ENCODE data around the gene COPB2.
"Not testable (repeated sequence)": the region's sequence is repeated elsewhere in the genome, so short reads cannot be mapped to it uniquely, and the experiment has no call there.

The COPB2 gene

DNA sequence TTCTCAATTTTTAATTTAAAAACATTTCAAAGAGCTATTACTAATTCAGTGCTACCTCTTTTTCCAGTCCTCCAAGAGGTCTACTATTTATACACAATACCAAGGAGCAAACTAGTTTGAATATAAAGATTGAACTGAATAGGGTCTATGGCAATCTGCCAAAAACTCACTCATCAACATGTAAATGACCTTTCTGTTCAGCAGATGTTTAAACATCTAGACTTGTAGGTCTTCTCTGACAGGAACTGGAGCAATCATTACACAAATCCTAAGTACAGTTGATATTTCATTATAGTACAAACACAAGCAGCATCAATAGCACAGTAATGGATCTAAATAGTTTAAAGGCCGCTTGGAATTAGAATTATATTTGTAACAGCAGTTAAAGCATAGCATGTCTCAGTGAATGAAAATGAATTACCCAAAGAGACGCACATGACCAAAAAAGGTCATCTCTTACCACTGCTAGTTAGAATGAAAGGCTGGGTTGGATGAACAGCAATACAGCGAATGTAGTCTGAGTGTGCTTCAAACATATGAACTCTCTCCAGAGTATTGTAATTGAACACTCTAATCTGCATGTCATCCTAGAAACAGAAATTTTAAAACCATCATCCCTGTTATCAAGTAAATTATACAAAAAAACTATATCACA is 10.7 kb downstream of the COPB2 start:
- DNase-seq = peak in 1 of 2 experiments; percentile 25

DNA sequence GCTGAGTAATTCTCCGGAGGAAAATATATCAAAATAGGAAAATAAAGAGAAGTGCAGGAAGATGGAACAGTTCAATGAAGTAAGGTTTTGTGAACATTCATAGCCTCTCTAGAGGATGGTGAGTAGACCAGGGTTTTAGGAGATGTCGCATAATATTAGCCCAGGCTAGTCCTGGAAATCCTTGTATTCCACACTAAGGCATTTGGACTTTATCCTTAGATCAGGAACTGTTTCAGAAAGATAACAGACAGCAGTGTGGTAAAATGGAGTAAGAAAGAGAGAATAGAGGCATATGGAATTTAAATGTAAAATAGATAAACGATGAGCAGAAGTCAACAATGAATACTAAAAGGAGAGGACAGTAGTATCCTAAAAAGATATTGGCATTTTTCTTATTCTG is 12.1 kb downstream of the COPB2 start:
- no peak for DNase-seq

DNA sequence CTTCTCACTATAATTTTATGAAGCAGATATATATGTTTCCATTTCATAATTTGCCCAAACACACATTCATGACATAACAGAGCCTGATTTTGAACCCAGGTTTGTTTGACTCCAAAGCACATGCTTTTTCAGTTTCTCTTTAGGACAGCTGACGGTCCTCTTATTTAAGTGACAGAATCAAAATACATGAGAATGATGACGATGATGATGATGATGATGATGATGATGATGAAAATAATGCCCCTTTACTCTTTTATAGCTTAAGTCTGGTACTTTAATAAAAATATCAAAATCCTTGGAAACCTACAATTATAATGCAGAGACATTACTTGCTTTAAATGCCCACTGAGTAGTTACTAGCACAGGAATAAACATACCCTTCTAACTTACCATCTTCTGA is 15.3 kb downstream of the COPB2 start:
- no peak for DNase-seq

DNA sequence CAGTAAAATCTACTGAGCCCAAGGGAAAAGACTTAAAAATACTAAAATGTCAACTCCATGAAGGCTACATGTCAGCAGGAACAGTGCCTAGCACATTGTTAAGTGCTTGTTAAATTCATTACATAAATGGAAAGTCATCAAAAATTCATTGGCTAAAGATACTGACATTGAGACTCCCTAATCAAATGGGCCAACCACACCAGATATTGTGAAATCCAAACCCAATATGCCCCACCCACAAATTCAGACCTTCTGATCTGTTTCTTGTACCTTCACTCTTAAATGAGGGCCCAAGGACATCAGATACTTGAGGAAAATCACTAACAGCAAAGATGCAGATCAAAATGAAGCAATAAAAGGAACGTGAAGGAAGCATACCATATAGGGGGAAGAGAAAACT is 24.9 kb downstream of the COPB2 start:
- no peak for DNase-seq

DNA sequence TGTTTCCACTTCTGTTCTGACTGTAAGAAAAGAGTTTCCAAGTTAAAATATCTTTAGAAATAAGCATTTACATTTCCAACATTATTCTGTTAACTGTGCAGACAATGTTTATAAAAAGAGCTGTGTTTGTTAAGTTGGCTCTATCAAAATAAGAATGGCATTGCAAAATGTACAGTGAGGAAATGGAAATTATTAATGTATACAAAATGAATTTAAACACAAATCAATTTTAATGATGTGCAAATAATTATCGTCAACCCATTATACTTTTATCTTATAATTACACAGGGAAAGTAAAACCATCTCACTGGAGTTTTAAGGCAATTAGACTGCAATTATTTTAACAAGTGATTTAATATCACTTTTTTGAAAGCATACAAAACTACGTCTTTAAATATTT is 28.2 kb downstream of the COPB2 start:
- no peak for DNase-seq

DNA sequence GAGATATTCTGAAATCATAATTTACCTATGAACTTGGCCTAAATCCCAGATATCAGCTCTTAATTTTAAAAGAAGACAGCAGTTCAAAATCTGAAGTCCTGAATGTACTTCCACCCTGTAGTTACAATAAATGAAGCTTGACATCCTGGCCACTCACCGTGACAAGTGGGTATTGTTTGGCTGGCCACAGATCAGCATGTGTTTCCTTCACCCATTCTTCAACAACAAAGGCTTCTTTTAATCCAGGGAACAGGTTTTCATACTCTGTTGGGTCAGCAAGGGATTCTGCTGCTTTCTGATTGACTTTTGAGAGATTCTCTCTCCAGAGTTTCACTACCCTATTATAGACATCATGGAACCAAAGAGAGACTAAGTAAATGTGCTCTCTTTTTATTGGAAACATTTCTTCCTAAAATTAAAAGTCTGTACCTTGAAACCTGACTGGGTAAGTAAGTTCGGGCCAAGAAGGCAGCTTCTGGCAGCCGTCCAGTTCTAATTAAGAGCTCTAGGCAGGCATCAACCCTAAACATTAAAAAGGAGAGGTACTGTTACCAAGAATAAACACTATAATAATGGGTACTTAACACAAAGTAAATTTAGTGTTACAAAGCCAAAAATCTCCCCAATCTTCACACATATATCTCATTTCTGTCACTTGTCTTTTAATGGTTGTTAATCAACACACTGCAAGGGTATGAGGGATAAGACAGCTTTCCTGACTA is 30.4 kb downstream of the COPB2 start:
- peak in 1 of 2 experiments; percentile 3 for DNase-seq

DNA sequence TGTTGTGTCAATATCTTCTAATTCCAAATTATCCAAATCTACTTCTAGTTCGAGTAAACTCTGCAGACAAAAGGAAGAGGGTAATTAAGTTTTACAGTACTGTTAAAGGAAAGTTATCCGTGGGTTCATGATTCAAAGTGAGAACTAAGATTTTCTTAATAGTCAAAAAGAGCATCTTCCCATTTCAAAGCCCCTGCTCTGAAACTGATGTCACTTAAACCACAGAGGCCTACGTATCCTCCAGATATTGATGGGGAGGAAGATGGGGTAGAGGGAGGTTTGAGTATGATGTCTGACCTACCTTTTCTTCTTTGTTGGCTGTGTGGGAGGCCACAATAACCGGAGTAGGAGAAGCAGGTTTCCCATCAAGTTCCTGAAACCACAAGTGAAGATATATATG is 31.5 kb downstream of the COPB2 start:
- no peak for DNase-seq

DNA sequence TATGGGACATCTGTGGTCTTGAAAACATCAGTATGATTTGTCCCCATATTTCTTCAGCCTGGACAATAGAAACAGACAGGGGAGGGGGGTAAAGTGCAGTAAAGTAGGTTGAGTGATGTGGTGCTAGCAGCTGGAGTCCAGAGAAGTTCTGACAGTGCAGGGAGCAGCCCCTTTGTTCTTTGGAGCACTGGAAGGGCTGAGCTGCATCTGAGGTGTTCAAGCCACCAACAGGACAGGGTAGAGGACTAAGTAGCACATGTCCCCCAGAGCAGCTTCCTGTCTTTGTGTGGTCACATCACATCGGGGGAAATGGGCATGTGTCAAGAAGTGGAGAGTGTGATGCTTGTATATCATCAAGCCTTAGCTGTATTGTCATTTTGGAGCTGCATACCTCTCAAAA is 33.6 kb downstream of the COPB2 start:
- no peak for DNase-seq

DNA sequence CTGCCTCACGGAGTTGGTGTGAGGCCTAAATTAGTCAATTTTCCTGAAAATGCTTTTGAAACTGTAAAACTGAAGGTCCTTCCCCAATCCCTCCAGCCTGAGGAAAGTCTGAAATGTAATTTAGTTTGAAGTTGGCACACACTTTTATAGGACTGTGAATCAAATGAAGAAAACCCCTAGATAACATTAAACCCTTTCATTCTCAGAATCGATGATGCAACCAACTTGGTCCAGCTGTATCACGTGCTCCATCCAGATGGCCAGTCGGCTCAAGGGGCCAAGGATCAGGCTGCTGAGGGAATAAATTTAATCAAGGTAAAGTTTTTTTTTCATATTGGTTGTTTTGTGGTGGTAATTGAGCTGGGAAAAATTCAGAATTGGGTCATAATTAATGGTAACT is 34.0 kb downstream of the COPB2 start:
- no peak for DNase-seq

DNA sequence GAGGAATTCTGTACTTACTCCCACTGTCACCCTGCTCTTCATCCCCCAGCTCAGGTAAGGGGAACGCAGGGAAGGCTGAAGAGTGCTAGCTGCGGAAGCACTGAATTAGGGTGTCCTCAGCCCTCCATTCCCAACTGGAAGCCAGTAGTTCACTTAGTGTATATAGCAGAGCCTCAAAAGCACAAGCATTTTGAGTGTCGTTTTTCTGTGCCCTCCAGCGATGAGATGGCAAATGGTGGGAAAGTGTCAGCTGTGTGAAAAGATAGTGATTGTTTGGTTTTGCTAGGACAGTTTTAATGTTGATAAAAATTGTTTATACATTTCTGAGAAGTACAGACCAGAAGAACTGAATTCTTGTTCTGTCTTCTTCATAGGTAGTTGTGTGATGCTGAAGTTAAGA is 34.8 kb downstream of the COPB2 start:
- no peak for DNase-seq

DNA sequence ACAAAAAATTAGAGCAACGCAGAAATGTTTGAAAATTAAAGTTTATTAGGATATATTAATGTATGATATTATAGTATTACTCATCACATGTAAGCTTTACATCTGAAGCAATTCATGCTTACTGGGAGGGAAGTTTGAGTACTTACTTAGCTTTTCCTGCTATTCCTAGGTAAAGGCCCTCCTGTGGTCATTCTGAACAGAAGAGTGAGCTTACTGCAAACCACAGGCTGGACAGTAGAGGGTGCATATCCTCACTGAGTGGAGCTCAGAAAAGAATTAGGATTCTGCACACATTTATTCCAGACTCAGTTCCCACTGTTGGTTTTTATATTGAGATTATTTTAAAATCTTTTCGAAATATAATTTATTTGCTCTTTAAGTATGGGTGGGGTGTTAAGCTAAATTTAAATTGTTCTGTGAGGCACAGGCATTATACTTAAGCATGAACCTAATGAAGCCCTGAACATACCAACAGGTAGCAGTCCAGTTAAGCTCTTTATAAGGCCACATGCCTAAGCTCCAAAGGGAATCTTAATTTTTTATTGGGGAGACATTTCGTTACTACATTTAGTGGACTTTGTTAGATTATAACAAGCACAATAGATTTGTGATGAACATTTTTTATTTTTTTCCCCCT is 35.4 kb downstream of the COPB2 start:
- DNase-seq = peak in 1 of 2 experiments; percentile 39

DNA sequence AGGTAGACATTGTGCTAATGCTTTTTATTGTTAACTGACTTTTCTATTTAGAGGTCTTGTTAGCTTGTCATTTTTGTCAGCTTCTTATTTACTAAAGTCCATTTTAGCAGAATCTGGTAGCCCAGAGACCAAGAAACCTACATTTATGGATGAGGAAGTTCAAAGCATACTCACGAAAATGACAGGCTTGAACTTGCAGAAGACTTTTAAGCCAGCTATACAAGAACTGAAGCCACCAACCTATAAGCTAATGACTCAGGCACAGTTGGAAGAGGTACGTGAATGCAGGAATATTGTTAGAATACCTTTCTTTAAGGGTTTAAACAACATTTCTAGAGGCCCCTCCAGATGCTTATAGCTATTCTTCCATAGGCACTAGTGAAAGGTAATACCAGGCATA is 42.7 kb downstream of the COPB2 start:
- DNase-seq = no peak

DNA sequence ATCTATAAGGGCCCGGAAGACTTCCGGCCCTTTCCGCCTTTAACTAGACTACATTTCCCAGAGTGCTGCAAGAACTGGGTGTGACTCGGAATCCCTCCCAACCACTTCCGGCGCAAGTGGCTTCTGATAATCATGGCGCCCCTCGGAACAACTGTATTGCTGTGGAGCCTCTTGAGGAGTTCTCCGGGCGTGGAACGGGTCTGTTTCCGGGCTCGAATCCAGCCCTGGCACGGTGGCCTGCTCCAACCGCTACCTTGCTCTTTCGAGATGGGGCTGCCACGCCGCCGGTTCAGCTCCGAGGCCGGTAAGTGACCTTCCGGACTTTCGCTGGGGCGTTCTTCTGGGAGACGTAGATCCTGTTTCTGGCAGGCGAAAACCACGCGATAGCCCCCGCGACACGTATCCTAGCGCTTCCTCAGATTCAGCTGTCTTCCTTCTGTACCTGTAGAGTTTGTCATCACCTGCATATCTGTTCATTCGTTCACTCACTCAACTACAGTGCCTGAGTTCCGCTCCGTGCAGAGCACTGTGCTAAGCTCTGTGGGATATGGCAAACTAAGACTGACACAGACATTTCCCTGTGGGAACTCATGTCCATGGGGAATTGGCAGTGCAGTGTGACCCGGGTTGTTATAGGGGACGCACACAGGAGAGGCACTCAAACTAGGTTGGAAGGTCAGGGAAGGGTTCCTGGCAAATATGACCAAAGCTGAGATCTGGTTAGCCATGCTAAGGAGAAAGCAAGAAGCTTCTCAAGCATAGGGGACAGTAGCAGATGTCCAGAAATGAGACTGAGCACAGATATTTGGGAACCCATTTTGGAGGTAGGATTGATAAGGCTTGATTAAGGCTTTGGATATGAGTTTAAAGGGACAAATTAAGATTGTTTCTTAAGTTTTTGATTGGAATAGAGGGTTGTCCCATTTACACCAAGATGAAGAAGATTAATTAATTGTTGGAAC is 45.3 kb downstream of the COPB2 start, which contains the start of gene MRPS22:
MRPS22 (plus strand) TSS at position 126 of the 962 bp plus-strand sequence; CDS start at position 133, 7 bp downstream.
- peak; percentile 78 to 88 for DNase-seq

DNA sequence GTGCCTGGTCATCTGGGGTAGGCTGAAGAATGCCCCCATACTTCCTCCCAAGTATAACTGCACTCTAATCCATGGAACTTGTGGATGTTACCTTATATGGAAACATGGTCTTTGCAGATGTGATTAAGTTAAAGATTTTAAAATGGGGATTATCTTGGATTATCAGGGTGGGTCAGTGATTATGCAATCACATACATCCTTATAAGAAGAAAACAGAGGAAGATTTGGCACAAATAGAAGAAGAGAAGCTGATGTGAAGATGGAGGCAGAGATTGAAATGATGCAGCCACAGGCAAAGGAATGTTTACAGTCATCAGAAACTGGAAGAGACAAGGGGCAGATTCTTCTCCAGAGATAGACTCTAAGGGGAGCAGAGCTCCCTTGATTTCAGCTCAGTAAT is 47.4 kb downstream of the COPB2 start:
- no peak for DNase-seq

DNA sequence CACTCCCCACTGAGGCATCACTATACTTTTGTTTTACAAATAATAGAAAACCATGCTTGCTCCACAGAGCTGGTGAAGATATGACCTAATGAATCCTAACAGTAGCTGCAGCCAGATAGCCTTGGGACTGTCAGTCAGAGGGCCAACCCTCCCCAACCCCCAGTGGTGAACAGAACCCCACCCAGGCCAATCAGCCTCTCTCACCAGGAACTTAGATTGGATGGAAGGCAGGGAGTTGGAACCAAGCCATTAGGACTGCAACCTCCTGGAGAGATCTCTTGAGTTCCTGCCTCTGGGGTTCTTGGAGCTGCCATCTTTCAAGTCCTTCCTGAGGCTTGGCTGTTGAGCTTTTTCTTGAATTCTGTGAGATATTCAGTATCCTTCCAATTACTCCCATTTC is 48.7 kb downstream of the COPB2 start:
- no peak for DNase-seq

DNA sequence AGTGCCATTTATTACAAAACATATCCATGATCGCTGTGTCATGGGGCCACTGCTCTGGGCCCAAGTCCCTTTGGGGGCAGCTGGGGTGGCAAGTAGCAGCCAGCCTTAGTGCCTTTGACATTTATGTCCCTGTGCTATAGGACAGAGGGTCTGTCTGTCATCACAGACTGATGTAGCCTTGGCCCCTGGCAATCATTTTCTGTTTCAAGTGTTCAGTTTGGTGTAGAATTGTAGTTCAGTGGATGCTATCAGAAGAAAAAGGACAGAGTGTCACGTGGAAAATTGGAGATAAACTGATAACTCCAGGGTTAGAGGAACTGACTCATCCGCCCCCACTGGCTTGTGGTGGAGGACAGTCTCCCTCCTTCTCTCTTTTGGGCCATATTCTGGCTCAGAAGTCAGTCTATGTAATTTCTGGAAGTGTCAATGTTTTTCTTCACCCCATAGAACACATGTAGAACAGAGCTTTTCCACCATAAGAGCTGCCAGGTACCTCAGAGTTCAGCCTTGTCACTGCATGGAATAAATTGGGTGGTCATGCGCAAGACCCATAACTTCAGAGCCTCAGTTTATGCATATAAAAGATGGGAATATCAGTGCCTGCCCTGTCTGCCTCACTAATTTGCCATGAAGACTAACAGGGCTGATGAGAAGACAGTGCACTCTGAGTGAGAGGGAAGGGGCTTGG is 50.1 kb downstream of the COPB2 start:
- no peak for DNase-seq

DNA sequence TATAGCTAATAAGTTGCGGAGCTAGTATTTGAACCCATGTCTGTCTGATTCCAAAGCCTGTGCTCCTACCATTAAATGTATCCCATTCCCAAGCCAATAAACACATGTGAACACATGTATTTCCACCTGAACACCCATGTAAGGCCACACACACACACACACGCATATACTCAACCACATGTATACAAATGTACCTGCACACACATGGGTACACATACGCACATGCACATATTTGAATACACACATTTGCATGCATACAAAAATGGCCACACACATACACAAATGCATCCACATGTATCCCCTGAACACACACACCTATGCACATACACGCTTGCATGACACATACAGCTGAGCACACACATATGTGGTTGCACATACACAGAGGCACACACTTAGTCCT is 51.0 kb downstream of the COPB2 start:
- DNase-seq = no peak

DNA sequence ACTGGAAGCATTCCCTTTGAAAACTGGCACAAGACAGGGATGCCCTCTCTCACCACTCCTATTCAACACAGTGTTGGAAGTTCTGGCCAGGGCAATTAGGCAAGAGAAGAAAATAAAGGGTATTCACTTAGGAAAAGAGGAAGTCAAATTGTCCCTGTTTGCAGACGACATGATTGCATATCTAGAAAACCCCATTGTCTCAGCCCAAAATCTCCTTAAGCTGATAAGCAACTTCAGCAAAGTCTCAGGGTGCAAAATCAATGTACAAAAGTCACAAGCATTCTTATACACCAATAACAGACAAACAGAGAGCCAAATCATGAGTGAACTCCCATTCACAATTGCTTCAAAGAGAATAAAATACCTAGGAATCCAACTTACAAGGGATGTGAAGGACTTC is 54.8 kb downstream of the COPB2 start:
- not testable (repeated sequence) for DNase-seq

DNA sequence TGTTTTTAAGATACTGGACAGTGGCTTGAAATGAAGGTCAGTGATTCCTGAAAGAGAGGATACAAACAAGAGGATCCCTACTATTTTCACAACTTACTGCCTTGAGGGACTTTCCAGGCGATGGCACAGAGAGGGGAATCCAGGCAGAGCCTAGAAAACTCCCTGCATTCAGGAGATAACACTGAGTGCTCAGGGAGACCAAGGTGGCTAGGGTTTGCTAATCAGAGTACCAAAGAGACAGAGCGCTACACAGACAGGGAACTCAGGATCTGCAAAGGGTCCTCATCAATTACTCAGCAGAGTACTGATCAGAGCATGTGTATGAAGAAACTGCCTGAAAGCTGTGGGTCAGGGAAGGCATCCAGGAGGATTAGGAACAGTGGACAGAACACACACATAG is 57.4 kb downstream of the COPB2 start:
- no peak for DNase-seq

DNA sequence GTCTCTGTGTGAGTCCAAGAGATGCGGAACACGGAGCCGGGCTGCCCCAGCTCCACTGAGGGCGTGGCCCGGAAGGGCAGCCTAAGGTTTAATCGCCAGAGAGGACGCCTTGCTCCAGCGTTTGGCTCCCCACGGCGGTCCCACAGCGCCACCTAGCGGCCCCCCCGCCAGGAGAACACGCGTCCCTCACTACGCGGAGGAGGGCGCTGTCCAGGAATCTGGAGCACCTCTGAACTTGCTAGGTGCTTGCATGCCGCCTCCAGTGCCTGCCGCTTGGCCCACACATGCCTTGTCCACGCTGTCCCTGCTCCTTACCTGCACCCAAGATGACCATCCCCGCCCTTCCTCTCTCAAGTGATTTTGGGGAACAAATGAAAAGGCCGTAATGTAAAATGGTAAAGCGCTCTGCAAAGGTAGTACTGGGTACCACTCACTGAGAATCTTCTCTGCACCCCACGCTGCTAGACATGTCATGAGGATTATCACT is 60.0 kb downstream of the COPB2 start:
- DNase-seq = peak; percentile 81 to 92

DNA sequence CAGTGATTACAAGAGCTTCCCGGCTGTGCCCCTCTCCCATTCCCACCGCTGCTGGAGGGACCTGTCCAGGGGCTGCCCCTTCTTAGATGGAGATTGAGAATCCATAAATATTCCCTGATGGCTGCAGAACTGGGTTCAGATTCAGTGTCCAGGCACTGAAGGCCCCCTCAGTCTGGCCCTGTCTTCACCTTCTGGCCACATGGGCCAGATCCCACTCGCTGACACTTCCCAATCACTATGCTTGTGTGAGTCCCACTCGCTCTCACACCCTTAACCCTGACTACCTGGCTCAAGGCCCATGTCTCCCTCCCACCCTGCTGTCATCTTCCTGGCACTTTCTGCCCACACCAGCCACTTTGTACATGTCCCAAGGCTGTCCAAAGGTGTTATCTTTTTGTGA is 61.1 kb downstream of the COPB2 start:
- DNase-seq = no peak

DNA sequence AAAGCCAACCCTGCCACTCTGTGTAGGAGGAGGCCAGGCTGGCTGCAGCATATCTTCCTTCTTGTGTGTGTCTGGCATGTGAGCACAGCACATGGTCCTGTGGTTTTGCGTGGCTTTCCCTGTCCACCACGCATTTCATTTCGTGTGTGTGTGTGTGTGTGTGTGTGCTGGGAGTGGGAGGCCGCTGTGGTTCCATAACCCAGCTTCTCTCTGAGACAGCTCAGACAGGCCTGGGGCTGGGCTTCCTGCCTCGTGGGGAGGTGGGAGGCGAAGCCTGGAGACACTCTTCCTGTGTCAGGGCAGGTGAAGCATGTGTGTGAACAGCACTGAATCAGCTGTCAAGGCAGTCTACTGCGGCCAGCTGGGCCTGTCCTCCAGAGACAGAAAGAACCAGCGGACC is 61.6 kb downstream of the COPB2 start:
- no peak for DNase-seq

Data from NCI-H446 (cell line).